Measurements from ENCODE around the gene BBS9. TPM values are rescaled to one million over a fixed set of nuclear protein-coding genes. Genes with fewer than 3 reads are reported as not detected.

BBS9 gene
- total RNA-seq, 1 experiment from 2014 or later, result 3.8 TPM

DNA sequence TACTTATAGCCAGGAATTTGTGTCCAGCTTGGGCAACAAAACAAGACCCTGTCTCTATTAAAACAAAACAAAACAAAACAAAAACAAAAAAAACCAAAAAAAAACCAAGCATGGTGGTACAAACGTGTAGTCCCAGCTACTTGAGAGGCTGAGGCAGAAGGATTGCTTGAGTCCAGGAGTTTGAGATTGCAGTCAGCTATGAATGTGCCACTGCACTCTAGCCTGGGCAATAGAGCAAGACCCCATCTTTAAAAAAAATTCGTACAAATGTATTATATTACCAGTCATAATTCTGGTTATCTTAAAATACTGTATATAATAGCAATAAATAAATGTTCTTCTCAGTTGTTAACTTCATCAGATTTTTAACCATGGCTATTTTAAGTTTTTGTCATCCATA, 2.3 kb upstream of the BBS9 start:
- no peak for DNase-seq (ENCODE audit: low spot score)

DNA sequence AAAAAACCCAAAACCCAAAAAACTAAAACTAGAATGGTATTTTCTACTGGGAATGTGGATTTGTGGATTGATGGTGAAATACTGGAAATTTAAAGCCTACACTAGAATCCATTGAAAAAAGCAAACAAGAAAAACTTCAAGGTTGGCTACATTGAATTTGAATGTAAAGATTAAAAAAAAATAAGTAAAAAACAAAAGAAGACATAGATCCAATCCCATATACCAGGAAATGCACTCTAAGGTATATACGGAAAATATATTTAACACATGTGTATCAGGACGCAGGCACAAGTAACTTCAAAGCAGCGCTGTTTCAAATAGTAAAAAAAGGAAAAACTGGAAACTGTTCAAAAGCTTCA, 754 bp upstream of the BBS9 start:
- no peak for DNase-seq (ENCODE audit: low spot score)

DNA sequence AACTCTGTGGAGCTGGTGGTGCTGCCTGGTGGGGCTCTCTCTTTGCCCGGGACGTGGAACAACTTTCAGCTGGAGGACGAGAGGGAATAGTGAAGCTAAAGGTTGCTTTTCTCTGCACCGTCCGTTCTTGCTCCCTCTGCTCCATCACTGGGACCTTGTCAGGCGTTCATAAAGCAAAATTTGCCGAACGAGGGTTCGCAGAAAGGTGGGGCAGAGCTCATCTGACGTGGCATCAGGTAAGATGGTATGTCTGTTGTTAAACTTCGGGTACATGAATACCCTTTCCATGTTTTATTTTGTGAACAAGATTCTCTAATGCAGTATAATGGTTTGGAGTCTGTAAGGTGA, 416 bp downstream of the BBS9 start:
- DNase-seq (ENCODE audit: low spot score), result no peak

DNA sequence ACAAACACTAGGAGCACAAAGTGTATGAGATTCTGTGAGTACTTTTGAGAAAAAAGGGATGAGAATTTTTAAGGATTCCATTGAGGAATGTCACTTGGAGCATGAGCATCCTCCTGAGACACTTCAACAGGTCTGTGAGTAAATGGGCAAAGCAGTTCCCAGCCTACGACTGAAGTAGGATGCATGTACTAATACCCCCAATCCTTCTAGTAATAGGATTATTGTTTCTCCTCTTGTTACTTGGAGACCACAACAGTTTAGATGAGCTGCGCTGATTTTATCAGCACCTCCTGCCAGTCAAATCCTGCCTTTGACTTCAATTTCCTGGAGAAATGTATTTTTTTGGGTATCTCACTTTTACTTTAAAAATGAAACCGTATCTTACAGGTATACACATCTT, 820 bp downstream of the BBS9 start:
- no peak for DNase-seq (ENCODE audit: low spot score)

DNA sequence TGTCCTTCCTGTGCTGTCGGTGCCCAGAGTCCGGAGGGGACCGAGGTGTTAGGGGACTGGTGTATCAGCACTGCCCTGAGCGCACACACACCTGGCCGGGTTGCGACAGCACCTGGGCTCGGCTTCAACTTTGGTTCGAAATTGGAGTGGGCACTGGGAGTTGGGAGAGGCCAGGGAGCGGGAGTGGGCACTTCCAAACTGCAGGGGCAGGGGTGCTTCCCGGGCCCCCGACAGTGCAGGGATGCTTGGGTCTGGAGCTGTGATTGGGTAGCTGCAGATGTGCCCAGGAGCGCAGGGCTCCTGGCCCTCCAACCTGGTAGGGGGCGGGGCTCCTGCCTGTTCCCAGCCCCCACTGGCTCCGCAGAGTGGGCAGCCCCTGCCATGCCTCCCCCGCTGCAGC, 7.7 kb downstream of the BBS9 start:
- no peak for DNase-seq (ENCODE audit: low spot score)

DNA sequence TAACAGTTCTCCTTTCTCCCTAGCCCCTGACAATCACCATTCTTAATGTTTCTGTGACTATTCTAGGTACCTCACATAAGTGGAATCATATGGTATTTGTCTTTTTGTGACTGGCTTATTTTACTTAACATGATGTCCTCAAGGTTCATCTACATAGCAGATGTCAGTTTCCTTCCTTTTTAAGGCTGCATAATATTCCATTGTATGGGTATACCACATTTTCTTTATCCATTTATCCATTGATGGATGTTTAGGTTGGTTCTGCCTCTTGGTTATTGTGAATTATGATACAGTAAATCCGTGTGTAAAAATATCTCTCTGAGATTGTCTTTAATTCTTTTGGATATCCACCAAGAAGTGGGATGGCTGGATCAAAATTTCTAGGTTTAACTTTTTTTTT, 13.2 kb downstream of the BBS9 start:
- DNase-seq (ENCODE audit: low spot score), result no peak

DNA sequence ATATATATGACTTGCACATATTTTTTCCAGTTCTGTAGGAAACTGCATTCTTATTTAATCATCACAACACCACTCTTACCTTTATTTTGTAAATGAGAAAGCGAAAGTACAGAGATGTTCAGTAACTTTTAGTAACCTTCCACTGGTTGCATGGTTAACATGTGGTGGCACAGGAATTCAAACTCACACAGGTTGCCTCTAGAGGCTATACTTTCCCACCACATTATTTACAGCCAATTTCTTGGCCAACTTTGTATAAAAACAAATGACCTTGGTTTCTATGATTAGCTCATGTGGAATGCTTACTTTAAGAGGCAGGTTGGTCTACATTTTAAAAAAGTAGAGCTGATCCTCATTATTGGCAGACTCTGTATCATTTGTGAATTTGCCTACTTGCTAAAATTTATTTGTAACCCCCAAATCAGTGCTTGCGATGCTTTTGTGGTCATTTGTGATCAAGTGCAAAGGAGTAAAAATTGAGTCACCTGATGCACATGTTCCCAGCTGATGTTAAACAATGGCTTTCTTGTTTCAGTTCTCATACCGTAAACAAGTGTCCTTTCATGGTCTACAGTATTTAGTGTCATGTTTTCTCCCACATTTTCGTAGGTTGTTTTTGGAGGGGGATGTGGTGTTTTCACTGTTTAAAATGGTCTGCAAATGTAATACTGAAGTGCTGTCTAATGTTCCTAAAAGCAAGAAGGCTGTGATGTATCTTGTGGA, 14.8 kb downstream of the BBS9 start:
- DNase-seq (ENCODE audit: low spot score), result no peak

DNA sequence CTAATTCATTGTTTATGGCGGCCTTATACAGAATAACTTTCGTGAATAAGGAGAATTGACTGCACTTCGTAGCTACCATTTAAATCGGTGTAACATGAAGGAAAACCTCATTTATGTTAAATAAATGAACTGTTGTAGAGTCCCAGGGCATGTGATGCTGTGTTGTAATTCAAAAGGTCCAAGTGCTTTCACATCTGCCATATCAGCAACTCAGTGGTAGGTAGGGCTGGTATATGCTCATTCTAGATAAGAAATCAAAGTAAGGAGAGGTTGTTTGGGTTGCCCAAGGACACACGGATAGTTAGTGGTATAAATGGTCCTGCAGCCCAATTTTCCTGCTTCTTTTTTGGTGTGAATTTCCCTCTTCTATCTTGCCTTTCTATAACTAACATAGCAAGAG, 15.8 kb downstream of the BBS9 start:
- no peak for DNase-seq (ENCODE audit: low spot score)

DNA sequence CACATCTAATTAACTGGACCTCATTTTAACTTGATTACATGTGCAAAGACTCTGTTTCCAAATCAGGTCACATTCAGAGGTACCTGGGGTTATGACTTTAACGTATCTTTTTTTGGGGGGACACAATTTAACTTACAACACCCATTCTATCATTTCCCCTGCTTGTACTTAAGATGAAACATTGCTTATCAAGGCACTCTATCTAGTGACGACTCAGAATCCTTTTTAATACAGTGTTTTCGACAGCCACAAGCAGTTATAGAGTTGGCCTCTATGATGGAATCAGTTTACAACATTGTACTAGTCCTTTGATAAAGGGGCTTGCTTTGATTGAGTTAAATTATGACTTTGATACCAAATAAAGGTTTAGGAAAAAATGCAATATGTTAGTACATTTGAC, 22.7 kb downstream of the BBS9 start:
- DNase-seq (ENCODE audit: low spot score), result no peak

DNA sequence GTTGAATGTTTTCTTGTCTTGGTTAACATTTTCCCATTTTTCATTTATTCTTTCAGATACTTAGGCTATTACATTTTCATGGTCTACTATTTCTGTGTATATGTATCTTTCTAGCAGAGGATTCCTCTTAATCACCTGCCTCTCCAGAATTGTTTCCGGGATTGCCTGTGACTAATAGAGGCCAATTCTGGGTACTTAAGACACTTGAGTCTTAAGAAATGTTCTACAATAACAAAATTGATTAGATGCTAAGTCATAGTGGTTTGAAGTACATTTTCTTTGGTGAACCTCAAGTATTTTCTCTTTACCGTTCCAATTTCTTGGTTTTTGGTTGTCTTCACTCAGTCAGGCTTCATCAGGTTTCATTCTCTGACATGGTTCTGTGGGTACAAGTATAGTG, 26.4 kb downstream of the BBS9 start:
- DNase-seq (ENCODE audit: low spot score), result no peak

DNA sequence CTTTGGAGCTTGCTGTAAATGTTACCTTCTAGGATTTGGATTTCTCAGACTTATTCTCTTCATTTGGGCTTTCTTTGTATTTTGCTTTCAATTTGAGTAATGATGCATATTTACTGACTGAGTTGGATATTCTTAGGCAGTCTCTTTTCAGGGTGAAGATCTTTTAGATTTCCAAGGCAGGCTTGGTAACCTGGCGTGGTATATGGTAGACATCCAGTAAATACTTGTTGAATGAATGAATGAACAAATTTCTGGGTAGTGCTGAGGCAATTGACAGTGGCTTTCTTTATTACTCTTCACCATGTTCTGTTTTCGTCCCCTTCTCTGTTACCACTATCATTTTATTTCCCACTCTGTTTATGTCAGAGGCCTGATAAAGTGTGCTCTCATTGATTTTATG, 27.1 kb downstream of the BBS9 start:
- no peak for DNase-seq (ENCODE audit: low spot score)

DNA sequence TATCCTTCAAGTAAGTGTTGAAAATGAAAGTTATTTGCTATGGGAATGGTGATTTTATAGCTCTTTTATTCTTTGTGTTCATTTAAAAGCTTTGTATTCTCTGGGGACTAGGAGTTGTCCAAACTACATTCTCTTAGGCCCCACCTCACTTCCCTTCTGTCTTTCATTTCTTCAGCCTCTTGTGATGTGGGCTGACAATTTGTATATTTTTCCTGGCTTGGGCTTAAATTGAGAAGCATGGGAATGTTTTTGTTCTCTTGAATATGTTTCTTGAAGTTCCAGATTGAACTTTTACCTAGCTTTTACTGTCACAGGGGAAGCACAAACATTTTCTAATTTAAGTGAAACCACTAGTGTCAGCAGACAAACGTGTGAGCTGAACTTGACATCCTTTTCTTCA, 27.9 kb downstream of the BBS9 start:
- DNase-seq (ENCODE audit: low spot score), result no peak

DNA sequence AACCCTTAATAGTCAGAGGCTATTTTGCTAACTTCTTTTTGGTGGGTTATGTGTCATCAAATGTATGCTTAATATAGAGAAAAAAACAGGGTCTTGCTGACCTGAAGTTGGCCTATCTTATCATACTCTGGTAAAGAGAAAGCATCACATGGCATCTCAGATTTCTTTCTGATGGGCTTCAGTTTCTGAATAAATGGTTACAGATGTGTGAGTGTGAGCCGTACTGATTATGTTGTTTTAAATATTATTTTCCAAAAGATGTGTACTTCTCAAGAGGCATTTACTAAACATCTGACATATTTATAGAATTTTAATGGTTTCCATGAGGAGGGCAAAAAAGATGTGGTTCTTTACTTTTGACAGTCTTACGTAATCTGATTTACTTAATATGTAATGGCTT, 28.4 kb downstream of the BBS9 start:
- DNase-seq (ENCODE audit: low spot score), result no peak

DNA sequence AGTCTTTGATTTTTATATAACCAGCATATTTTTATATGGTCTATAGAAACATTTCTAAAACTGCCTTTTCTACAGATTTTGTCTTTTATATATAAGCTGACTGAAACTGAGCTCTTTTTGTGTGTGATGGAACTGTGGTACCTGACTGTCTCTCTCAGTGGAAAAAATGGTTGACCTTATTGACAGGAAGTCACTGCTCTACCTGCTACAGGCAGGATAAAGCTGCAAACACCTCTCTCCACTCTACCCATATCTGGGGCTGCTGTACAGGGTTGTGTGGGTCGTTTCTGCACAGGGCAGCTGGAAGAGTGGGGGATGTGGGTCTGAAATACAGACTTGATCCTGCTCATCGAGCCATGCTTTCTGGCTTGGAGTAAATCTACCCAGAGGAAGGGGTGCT, 48.5 kb downstream of the BBS9 start:
- no peak for DNase-seq (ENCODE audit: low spot score)

DNA sequence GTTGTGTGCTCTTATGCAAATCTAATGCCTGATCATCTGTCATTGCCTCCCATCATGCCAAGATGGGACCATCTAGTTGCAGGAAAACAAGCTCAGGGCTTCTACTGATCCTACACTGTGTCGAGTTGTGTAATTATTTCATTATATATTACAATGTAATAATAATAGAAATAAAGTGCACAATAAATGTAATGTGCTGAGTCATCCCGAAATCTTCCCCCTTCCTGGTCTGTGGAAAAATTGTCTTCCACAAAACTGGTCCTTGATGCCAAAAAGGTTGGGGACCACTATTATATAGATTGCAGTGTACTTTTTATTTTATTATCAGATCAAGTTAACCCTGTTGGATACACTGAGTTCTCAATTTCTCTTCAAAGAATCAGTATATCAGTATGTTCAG, 50.2 kb downstream of the BBS9 start:
- no peak for DNase-seq (ENCODE audit: low spot score)

DNA sequence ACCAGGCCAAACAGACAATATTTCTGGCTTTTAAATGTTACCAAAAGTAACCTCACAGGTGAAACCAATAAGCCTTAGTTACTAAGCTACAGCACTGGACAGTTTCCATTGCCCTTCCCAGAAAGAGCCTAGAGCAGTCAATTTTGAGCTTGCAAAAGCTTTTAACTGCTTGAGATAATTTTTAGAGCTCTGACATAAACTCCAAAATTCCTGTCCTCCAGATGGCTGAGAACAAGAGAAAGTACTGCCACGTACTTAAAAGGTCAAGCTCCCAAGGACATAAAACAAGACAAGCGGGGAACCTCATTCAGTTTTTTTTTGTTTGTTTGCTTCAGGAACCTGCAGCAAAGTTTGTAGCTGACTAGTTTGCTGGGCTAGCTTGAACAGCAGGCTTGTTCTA, 54.1 kb downstream of the BBS9 start:
- DNase-seq (ENCODE audit: low spot score), result no peak

DNA sequence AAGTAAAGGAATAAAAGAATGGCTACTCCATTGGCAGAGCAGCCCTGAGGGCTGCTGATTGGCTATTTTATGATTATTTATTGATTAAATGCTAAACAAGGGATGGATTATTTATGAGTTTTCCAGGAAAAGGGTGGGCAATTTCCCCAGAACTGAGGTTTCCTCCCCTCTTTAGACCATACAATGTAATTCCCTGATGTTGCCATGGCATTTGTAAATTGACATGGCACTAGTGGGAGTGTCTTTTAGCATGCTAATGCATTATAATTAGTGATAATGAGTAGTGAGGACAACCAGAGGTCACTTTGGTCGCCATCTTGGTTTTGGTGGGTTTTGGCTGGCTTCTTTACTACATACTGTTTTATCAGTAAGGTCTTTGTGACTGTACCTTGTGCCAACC, 55.5 kb downstream of the BBS9 start:
- no peak for DNase-seq (ENCODE audit: low spot score)

DNA sequence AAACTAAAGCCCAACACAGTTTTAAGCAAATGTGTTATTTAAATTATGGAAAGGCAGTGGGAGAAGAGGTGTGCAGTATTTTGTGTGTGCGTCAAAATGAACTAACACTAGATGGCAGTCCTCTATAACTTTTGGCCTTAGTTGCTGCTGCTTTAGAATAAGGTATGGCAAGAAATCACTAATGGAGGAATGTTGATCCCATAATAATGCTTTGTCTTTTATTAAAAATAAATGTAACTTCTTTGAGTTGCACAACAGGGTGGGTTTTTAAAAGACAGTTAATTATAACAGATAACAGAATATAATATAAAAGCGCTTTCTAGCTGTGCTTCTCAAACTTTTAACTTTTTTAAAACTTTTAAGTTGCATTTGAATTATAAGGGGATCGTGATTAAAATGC, 56.4 kb downstream of the BBS9 start:
- DNase-seq (ENCODE audit: low spot score), result peak; percentile 68

DNA sequence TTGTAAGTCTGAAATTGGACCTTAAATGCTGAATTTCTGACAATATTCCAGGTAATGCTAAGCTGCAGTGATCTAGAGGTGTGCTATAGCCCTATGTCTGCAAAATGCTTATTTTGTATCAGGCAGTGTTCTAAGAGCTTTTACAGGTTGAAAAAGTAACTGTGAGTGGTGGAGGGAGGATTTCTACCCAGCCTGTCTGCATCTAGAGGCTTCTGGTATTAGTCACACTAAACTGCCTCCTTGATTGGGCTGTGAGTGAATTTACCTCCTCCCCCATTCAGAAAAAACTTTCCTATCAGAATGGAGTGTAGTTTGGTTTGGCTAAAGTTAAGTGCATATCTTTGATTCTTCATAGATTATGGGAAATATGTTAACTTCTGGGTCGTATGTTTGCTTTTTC, 56.8 kb downstream of the BBS9 start:
- no peak for DNase-seq (ENCODE audit: low spot score)

DNA sequence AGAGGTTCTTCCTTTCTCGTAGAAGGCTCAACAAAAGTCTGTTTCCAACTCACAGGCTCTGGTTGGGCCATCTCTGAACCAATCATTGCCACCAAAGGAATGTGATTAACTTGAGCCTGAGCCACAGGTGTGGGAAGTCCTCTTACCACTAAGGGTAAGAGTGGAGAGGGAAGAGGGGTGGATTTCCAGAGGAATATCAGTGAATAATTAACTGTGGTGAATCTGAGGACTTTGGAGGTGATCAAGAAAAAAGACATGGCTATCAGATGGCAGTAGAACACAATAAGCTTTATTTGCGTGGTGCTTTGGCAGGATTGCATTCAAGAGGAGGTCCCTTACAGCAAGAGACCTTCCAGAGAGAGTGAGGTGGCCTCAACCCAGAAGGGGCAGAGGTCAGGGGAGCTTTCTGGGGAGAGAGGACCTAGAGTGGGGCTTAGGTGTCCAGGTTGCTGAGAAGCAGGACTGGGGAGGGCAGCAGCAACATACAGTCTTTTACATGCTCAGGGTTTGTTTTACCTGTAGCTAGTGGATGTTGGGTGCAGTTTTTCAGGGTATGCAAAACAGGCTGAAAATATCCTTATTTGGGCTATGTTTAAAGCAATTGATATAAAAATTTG, 61.4 kb downstream of the BBS9 start:
- DNase-seq (ENCODE audit: low spot score), result no peak

DNA sequence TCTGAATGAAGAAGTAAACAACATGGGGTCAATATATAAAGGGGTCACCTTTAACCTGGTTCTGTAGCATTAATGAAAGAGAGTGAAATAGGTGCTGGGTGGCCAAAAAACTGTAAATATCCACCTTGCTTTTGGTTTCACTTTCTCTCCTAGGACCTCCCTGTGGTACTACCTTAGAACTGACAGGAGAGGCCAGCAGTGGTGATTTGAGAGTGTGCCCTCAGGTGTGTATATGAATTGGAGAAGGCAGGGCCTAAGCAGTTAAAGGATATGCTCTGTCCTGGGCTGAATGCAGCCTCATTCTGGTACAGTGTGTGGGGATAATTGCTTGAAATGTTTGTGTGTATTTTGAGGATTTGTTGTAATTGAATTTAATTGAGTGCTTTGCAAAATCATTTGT, 62.0 kb downstream of the BBS9 start:
- DNase-seq (ENCODE audit: low spot score), result peak; percentile 45

DNA sequence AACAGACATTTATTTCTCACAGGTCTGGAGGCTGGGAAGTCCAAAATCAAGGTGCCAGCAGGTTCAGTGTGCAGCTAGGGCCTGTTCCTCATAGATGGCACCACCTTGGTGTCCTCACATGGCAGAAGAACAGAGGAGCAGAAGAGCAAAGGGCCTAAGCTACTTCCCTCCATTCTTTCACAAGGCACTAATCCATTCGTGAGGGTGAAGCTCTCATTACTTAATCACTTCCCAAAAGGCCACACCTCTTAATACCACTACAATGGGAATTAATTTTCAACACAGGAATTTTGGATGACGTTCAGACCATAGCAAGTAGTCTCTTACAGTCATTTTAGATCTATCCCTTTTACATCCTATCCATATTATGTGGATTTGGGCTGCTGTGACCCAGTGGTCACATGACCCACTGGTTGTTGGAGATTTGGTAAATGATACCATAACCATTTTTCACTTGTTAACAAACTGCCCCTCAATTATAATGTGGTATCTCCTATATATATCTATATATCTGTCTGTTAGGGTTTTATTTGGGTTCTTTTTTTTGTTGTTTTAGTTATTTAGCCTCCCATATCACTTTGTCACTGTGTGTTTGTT, 63.4 kb downstream of the BBS9 start:
- DNase-seq (ENCODE audit: low spot score), result no peak

DNA sequence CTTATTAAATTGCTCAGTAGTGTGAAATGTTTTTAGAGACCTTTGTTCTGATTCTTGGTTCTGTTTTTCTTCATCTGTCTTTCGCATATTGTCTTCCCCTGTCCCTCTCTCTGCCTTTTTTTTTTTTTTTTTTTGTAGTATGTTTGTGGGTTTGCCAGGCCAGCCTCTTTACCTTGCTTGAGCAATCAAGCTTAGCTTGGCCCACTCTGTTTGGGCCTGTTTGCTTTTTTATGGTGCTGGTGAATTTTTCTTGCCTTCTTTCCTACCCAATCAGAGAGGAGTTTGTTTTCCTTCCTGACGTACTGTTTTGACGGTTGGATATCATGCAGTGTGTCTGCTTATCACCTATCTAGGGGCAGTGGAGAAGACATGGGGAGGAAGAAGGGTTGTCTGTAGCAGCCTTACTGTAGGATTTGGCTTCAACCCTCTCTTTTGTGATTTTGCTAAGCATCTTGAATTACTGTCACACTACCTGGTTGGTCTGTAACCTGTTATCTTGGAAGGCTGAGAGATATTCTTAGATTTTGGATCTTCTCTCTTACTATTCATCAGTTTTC, 64.0 kb downstream of the BBS9 start:
- no peak for DNase-seq (ENCODE audit: low spot score)
